Pulmonary artery endothelial cell (primary cell): Measurements from ENCODE around the gene SRGAP1. TPM values are rescaled to one million over a fixed set of nuclear protein-coding genes. Genes with fewer than 3 reads are reported as not detected.
"Not testable (repeated sequence)": the region's sequence is repeated elsewhere in the genome, so short reads cannot be mapped to it uniquely, and the experiment has no call there.

Source experiments
- DNase-seq: peaks from one replicate; pipeline ENCODE4 v3.0.0-alpha.2; 2011; ENCODE audit warnings: low read depth, low spot score
- total RNA-seq: library from RNA; depleted of rRNA; stranded (reverse); fragments of >200 nt; gene quantifications from 2 replicates; pipeline ENCODE4 v1.2.3, GENCODE V29; 2014

The SRGAP1 gene
- total RNA-seq, 1 donor from 2014 or later = 1.8 TPM

GRCh38 chr12:64193931-64194330 lies 349.4 kb downstream of the SRGAP1 start:
- no peak for DNase-seq

GRCh38 chr12:64194333-64195149 lies 350.0 kb downstream of the SRGAP1 start:
- DNase-seq = no peak

DNA sequence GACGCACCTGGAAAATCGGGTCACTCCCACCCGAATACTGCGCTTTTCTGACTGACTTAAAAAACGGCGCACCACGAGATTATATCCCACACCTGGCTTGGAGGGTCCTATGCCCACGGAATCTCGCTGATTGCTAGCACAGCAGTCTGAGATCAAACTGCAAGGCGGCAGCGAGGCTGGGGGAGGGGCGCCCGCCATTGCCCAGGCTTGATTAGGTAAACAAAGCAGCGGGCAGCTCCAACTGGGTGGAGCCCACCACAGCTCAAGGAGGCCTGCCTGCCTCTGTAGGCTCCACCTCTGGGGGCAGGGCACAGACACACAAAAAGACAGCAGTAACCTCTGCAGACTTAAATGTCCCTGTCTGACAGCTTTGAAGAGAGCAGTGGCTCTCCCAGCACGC lies 351.3 kb downstream of the SRGAP1 start:
- not testable (repeated sequence) for DNase-seq

DNA sequence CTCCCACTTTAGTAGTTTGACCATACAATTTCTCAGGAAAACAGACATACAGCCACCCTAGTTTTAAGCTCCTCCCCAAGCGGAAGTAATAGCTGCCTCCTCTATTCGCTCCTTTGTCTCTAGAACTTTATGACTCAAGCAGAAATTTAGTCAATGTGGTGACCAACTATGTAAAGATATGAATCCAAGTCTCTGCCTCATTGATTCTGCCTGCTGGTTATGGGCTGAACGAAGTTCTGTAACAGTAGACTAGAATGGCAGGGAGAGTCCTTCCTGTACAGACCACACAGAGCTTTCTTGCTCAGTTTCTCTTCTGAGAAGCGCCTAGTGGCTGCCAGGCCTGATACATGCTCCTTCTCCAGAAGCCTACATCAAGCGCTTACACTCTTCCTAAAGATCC lies 358.5 kb downstream of the SRGAP1 start:
- no peak for DNase-seq

GRCh38 chr12:64203775-64204174 lies 359.3 kb downstream of the SRGAP1 start:
- no peak for DNase-seq

GRCh38 chr12:64205542-64205941 lies 361.0 kb downstream of the SRGAP1 start:
- no peak for DNase-seq

DNA sequence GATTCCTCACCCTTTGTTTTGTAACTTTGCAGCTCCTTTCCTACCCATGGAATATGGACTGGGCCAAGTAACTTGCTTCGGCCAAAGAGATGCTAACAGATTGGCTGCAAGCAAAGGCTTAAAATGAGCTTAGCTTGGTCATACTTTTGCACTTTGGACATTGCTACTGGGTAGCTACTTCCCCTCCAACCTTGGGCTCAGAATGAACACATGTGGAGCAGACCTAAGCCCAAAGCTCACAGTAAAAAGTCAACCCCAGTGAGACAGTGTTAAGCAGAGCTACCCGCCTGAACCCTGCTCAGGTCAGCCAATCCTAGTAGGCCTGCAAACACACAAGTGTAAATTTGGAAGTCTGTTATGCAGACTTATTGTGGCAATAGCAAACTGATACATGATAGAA lies 363.0 kb downstream of the SRGAP1 start:
- DNase-seq = no peak

Other genes with a start within 250 kb of the SRGAP1 start
- 0.20 and 2.2 TPM in 2 replicates for gene DPY19L2, start 176.2 kb upstream of the SRGAP1 start, total RNA-seq
- gene RXYLT1, start 64.8 kb upstream of the SRGAP1 start, total RNA-seq = 8.4 and 12.2 TPM in 2 replicates